ENCODE results near the gene HS2ST1.

HS2ST1 gene

DNA sequence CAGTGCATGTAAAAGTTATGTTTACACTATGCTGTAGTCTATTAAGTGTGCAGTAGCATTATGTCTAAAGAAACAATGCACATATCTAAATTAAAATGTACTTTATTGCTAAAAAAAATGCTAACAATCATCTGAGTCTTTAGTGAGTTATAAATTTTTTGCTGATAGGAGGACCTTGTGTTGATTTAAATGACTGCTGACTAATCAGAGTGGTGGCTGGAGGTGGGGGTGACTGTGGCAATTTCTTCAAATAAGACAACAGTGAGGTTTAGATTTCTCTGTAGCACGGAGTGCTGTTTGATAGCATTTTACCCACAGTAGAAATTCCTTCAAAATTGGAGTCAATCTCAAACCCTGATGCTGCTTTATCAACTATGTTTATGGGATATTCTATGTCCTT lies 37.0 kb downstream of the HS2ST1 start (continued):
- TF ChIP-seq TOX (CRISPR knock-in tag; IDR thresholded peaks at IDR 0.05; ENCODE audit: borderline replicate concordance) = no peak
- TF ChIP-seq ARNTL (CRISPR knock-in tag; IDR thresholded peaks at IDR 0.05; ENCODE audit: borderline replicate concordance, low read depth) = no peak
- no peak for TF ChIP-seq ZNF70 (CRISPR knock-in tag; IDR thresholded peaks at IDR 0.05)

DNA sequence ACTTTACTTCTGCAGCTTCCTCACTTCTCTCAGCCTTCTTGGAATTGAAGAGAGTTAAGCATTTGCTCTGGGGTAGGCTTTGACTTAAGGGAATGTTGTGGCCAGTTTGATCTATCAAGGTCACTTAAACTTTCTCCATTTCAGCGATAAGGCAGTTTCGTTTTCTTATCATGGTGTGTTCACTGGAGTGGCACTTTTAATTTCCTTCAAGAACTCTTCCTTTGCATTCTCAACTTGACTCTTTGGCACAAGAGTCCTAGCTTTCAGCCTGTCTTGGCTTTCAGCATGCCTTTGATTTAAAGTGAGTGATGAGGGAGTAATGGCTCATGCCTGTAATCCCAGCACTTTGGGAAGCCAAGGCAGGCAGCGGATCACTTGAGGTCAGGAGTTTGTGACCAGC lies 38.7 kb downstream of the HS2ST1 start:
- ATAC-seq = no peak
- TF ChIP-seq SNAI2 (CRISPR knock-in tag; IDR thresholded peaks at IDR 0.05) (no peak), ZNF8 (CRISPR knock-in tag; IDR thresholded peaks at IDR 0.05) (no peak), ARNTL (CRISPR knock-in tag; IDR thresholded peaks at IDR 0.05; ENCODE audit: borderline replicate concordance, low read depth) (no peak), ISL1 (CRISPR knock-in tag; IDR thresholded peaks at IDR 0.05) (0 out of 2 replicates have a peak, but pooled peaks have one; percentile 18)

DNA sequence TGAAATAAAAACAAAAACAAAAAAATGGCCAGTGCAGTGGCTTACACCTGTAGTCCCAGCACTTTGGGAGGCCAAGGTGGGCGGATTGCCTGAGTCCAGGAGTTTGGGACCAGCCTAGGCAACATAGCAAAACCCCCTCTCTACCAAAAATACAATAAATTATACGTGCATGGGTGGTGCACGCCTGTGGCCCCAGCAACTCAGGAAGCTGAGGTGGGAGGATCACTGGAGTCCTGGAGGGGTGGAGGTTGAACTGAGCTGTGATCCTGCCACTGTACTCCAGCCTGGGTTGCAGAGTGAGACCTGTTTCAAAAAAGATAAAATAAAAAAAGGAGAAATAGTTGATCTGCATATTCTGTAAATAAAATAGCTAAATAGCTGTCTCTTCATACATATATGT lies 41.2 kb downstream of the HS2ST1 start:
- ATAC-seq = no peak
- TF ChIP-seq ZNF565 (CRISPR knock-in tag; conservative IDR thresholded peaks at IDR 0.05; ENCODE audit: low read depth) = no peak
- TF ChIP-seq, protein P1, sequence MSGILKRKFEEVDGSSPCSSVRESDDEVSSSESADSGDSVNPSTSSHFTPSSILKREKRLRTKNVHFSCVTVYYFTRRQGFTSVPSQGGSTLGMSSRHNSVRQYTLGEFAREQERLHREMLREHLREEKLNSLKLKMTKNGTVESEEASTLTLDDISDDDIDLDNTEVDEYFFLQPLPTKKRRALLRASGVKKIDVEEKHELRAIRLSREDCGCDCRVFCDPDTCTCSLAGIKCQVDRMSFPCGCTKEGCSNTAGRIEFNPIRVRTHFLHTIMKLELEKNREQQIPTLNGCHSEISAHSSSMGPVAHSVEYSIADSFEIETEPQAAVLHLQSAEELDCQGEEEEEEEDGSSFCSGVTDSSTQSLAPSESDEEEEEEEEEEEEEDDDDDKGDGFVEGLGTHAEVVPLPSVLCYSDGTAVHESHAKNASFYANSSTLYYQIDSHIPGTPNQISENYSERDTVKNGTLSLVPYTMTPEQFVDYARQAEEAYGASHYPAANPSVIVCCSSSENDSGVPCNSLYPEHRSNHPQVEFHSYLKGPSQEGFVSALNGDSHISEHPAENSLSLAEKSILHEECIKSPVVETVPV (CRISPR knock-in tag; IDR thresholded peaks at IDR 0.05) = no peak
- no peak for TF ChIP-seq RARB (CRISPR knock-in tag; IDR thresholded peaks at IDR 0.05)
- no peak for TF ChIP-seq ESRRG (CRISPR knock-in tag; IDR thresholded peaks at IDR 0.05)
- no peak for TF ChIP-seq GLIS3 (CRISPR knock-in tag; IDR thresholded peaks at IDR 0.05)
- no peak for TF ChIP-seq ZC3H10 (CRISPR knock-in tag; IDR thresholded peaks at IDR 0.05)
- no peak for TF ChIP-seq BACH2 (CRISPR knock-in tag; IDR thresholded peaks at IDR 0.05; ENCODE audit: borderline replicate concordance)
- TF ChIP-seq OSR1 (CRISPR knock-in tag; IDR thresholded peaks at IDR 0.05) = no peak
- no peak for TF ChIP-seq ARNTL (CRISPR knock-in tag; IDR thresholded peaks at IDR 0.05; ENCODE audit: borderline replicate concordance, low read depth)
- no peak for TF ChIP-seq PPARA (CRISPR knock-in tag; IDR thresholded peaks at IDR 0.05; ENCODE audit: borderline replicate concordance)
- TF ChIP-seq, protein P2, sequence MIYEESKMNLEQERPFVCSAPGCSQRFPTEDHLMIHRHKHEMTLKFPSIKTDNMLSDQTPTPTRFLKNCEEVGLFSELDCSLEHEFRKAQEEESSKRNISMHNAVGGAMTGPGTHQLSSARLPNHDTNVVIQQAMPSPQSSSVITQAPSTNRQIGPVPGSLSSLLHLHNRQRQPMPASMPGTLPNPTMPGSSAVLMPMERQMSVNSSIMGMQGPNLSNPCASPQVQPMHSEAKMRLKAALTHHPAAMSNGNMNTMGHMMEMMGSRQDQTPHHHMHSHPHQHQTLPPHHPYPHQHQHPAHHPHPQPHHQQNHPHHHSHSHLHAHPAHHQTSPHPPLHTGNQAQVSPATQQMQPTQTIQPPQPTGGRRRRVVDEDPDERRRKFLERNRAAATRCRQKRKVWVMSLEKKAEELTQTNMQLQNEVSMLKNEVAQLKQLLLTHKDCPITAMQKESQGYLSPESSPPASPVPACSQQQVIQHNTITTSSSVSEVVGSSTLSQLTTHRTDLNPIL (CRISPR knock-in tag; IDR thresholded peaks at IDR 0.05; ENCODE audit: low read depth) = no peak
- no peak for TF ChIP-seq ZNF70 (CRISPR knock-in tag; IDR thresholded peaks at IDR 0.05)
- TF ChIP-seq CSDC2 (CRISPR knock-in tag; IDR thresholded peaks at IDR 0.05) = no peak
- no peak for TF ChIP-seq ZFP3 (CRISPR knock-in tag; IDR thresholded peaks at IDR 0.05)
- no peak for TF ChIP-seq SNAI2 (CRISPR knock-in tag; IDR thresholded peaks at IDR 0.05)
- TF ChIP-seq, protein P3, sequence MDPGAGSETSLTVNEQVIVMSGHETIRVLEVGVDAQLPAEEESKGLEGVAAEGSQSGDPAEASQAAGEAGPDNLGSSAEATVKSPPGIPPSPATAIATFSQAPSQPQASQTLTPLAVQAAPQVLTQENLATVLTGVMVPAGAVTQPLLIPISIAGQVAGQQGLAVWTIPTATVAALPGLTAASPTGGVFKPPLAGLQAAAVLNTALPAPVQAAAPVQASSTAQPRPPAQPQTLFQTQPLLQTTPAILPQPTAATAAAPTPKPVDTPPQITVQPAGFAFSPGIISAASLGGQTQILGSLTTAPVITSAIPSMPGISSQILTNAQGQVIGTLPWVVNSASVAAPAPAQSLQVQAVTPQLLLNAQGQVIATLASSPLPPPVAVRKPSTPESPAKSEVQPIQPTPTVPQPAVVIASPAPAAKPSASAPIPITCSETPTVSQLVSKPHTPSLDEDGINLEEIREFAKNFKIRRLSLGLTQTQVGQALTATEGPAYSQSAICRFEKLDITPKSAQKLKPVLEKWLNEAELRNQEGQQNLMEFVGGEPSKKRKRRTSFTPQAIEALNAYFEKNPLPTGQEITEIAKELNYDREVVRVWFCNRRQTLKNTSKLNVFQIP (CRISPR knock-in tag; IDR thresholded peaks at IDR 0.05; ENCODE audit: borderline replicate concordance, low read depth) = no peak
- no peak for TF ChIP-seq TOX (CRISPR knock-in tag; IDR thresholded peaks at IDR 0.05; ENCODE audit: borderline replicate concordance)
- no peak for TF ChIP-seq ISL1 (CRISPR knock-in tag; IDR thresholded peaks at IDR 0.05)
- no peak for TF ChIP-seq ZFP30 (CRISPR knock-in tag; IDR thresholded peaks at IDR 0.05)

DNA sequence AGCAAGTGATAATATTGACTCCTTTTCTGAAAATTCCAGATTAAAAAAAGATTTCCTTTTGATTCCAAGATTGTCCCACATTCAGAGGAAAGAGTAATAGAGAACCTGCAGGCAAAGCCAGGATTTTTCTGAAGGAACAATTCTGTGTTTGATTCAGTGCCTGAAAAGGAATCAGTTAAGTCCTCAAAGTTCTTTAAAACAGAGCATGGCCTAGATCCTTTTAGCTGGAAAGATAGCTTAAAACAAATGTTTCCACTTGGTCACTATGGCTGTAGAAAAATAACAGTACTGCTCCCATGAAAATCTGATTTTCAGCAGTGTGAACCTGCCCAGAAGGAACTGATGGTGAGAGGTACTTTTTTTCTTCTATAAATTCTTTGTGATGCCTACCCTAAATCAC lies 41.8 kb downstream of the HS2ST1 start:
- ATAC-seq = no peak

More for the DNA sequence above, 41.8 kb downstream of the HS2ST1 start:
- no peak for TF ChIP-seq TOX (CRISPR knock-in tag; IDR thresholded peaks at IDR 0.05; ENCODE audit: borderline replicate concordance)
- no peak for TF ChIP-seq CSDC2 (CRISPR knock-in tag; IDR thresholded peaks at IDR 0.05)
- TF ChIP-seq, protein P1 (CRISPR knock-in tag; IDR thresholded peaks at IDR 0.05) = no peak
- no peak for TF ChIP-seq OSR1 (CRISPR knock-in tag; IDR thresholded peaks at IDR 0.05)
- no peak for TF ChIP-seq SNAI2 (CRISPR knock-in tag; IDR thresholded peaks at IDR 0.05)
- TF ChIP-seq, protein P4, sequence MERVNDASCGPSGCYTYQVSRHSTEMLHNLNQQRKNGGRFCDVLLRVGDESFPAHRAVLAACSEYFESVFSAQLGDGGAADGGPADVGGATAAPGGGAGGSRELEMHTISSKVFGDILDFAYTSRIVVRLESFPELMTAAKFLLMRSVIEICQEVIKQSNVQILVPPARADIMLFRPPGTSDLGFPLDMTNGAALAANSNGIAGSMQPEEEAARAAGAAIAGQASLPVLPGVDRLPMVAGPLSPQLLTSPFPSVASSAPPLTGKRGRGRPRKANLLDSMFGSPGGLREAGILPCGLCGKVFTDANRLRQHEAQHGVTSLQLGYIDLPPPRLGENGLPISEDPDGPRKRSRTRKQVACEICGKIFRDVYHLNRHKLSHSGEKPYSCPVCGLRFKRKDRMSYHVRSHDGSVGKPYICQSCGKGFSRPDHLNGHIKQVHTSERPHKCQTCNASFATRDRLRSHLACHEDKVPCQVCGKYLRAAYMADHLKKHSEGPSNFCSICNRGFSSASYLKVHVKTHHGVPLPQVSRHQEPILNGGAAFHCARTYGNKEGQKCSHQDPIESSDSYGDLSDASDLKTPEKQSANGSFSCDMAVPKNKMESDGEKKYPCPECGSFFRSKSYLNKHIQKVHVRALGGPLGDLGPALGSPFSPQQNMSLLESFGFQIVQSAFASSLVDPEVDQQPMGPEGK (CRISPR knock-in tag; IDR thresholded peaks at IDR 0.05; ENCODE audit: borderline replicate concordance) = no peak
- TF ChIP-seq BACH2 (CRISPR knock-in tag; IDR thresholded peaks at IDR 0.05; ENCODE audit: borderline replicate concordance) = no peak
- TF ChIP-seq ZC3H10 (CRISPR knock-in tag; IDR thresholded peaks at IDR 0.05) = no peak
- TF ChIP-seq GLIS3 (CRISPR knock-in tag; IDR thresholded peaks at IDR 0.05) = no peak
- TF ChIP-seq ARNTL (CRISPR knock-in tag; IDR thresholded peaks at IDR 0.05; ENCODE audit: borderline replicate concordance, low read depth) = no peak
- no peak for TF ChIP-seq ISL1 (CRISPR knock-in tag; IDR thresholded peaks at IDR 0.05)
- no peak for TF ChIP-seq PPARA (CRISPR knock-in tag; IDR thresholded peaks at IDR 0.05; ENCODE audit: borderline replicate concordance)
- TF ChIP-seq, protein P5, sequence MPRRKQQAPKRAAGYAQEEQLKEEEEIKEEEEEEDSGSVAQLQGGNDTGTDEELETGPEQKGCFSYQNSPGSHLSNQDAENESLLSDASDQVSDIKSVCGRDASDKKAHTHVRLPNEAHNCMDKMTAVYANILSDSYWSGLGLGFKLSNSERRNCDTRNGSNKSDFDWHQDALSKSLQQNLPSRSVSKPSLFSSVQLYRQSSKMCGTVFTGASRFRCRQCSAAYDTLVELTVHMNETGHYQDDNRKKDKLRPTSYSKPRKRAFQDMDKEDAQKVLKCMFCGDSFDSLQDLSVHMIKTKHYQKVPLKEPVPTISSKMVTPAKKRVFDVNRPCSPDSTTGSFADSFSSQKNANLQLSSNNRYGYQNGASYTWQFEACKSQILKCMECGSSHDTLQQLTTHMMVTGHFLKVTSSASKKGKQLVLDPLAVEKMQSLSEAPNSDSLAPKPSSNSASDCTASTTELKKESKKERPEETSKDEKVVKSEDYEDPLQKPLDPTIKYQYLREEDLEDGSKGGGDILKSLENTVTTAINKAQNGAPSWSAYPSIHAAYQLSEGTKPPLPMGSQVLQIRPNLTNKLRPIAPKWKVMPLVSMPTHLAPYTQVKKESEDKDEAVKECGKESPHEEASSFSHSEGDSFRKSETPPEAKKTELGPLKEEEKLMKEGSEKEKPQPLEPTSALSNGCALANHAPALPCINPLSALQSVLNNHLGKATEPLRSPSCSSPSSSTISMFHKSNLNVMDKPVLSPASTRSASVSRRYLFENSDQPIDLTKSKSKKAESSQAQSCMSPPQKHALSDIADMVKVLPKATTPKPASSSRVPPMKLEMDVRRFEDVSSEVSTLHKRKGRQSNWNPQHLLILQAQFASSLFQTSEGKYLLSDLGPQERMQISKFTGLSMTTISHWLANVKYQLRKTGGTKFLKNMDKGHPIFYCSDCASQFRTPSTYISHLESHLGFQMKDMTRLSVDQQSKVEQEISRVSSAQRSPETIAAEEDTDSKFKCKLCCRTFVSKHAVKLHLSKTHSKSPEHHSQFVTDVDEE (CRISPR knock-in tag; IDR thresholded peaks at IDR 0.05) = no peak

All from SK-N-SH treated with all-trans-retinoic acid at 6 μM for 48 hours (cell line).